Effector memory CD8-positive, alpha-beta T cell (primary cell): ENCODE results near the gene POTEI.
"Not testable (repeated sequence)": the region's sequence is repeated elsewhere in the genome, so short reads cannot be mapped to it uniquely, and the experiment has no call there.

Experiments
- ATAC-seq: fragments of 150-1000 bp; cut with Tn5 transposase; replicated peaks from 2 replicates; pipeline ENCODE4 v1.10.0; 2021; ENCODE audit warnings: mild to moderate bottlenecking, moderate library complexity
- DNase-seq, 3 experiments: peaks; one replicate each; pipeline ENCODE4 v3.0.0; 2021
- H3K27ac Mint-ChIP-seq, 2 donors: one replicate each; pipeline ENCODE4 v1.8.0; 2022; ENCODE audit warnings: mild to moderate bottlenecking in 2 of 2, mixed read lengths in 2 of 2, moderate library complexity in 2 of 2
- H3K27me3 Mint-ChIP-seq, 2 donors: one replicate each; pipeline ENCODE4 v1.8.0; 2022; ENCODE audit warnings: mixed read lengths in 2 of 2
- H3K36me3 Mint-ChIP-seq: one replicate; pipeline ENCODE4 v1.8.0; 2022; ENCODE audit warnings: mild to moderate bottlenecking, moderate library complexity, mixed read lengths; ENCODE audit not compliant: insufficient read depth
- H3K4me1 Mint-ChIP-seq, 2 donors: one replicate each; pipeline ENCODE4 v1.8.0; 2022; ENCODE audit warnings: low read depth in 2 of 2, mixed read lengths in 2 of 2
- H3K4me3 Mint-ChIP-seq, 2 donors: one replicate each; pipeline ENCODE4 v1.8.0; 2022; ENCODE audit warnings: mild to moderate bottlenecking in 2 of 2, mixed read lengths in 2 of 2, moderate library complexity in 2 of 2
- H3K9me3 Mint-ChIP-seq, 2 donors: one replicate each; pipeline ENCODE4 v1.8.0; 2022; ENCODE audit warnings: mixed read lengths in 2 of 2
- total RNA-seq, 9 experiments: gene quantifications; one replicate each; lab custom pipeline; 2026; lab: John Stamatoyannopoulos, UW

POTEI gene
- 0 to 0.07 (median 0) reads per million in 9 experiments for total RNA-seq

GRCh38 chr2:130509228-130509627 is at the start of gene POTEI:
Gene POTEI (minus strand): TSS chr2:130509328. CDS start chr2:130509235, 93 bp downstream.
- DNase-seq, H3K27ac Mint-ChIP-seq, H3K9me3 Mint-ChIP-seq, H3K36me3 Mint-ChIP-seq, H3K27me3 Mint-ChIP-seq, ATAC-seq, H3K4me3 Mint-ChIP-seq, H3K4me1 Mint-ChIP-seq: not testable (repeated sequence)

DNA sequence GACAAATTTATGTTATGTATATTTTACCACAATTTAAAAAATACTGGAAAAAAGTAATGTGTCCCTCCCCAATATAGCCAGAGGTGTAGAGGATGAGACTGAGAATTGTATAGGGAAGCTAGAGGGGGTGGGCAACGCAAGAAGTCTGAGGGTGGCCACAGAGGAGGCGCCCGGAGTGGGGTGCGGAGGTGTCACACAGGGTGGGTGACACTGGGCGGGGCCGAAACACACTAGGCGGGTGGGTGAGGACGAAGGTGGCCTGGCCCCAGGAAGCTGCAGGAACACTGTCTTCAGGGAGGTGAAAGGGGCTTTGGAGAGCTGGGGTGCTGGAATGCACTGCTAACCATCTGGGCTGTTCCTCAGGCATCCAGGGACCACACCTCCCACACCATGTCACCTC is 47.3 kb upstream of the POTEI start:
- not testable (repeated sequence) for H3K4me1 Mint-ChIP-seq, H3K9me3 Mint-ChIP-seq, DNase-seq, H3K27me3 Mint-ChIP-seq, H3K27ac Mint-ChIP-seq, H3K36me3 Mint-ChIP-seq, H3K4me3 Mint-ChIP-seq
- ATAC-seq = peak; percentile 64

GRCh38 chr2:130554178-130554577 is 45.0 kb upstream of the POTEI start:
- not testable (repeated sequence) for H3K36me3 Mint-ChIP-seq, H3K4me3 Mint-ChIP-seq, H3K4me1 Mint-ChIP-seq, H3K9me3 Mint-ChIP-seq, H3K27ac Mint-ChIP-seq, H3K27me3 Mint-ChIP-seq, DNase-seq
- peak; percentile 61 for ATAC-seq

DNA sequence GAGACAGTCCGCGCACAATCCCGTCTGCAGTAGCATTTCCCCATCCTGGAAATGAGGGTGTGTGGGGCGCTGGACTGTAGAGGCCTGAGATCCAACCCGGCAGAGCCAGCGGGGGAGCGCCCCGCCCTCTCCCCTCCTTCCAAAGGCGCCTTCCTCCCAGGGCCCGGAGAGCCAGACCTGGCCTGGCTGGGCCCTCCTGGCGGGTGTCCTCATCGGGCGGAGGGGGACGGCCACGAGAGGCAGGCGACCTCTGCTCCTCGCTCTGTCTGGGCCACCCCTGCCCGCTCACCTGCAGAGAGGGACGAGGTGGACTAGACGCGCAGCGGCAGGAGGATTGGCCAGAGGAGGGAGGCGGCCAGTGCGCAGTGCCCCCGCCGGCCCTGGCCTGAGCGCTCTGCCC is 40.3 kb upstream of the POTEI start:
- H3K4me3 Mint-ChIP-seq, ATAC-seq, DNase-seq, H3K9me3 Mint-ChIP-seq, H3K27me3 Mint-ChIP-seq, H3K36me3 Mint-ChIP-seq, H3K4me1 Mint-ChIP-seq, H3K27ac Mint-ChIP-seq: not testable (repeated sequence)

GRCh38 chr2:130548418-130548817 is 39.3 kb upstream of the POTEI start:
- not testable (repeated sequence) for ATAC-seq, H3K4me1 Mint-ChIP-seq, H3K4me3 Mint-ChIP-seq, H3K27me3 Mint-ChIP-seq, H3K9me3 Mint-ChIP-seq, DNase-seq, H3K36me3 Mint-ChIP-seq, H3K27ac Mint-ChIP-seq

DNA sequence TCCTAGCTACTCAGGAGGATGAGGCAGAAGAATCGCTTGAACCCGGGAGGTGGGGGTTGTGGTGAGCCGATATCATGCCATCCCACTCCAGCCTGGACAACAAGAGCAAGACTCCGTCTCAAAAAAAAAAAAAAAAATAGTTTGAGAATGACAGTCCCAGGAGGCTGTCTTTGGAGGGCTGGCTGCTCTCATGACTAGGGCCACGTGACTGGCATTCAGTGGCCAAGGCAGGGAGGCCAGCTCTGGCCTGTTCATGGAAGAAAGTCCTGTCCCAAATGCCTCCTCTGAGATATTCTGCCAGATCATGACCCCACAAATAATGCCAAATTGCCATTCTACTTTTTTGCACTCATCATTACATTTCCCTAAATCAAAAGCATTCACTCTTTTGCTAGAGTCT is 35.9 kb upstream of the POTEI start:
- H3K4me1 Mint-ChIP-seq, ATAC-seq, H3K36me3 Mint-ChIP-seq, H3K4me3 Mint-ChIP-seq, H3K9me3 Mint-ChIP-seq, H3K27me3 Mint-ChIP-seq, DNase-seq, H3K27ac Mint-ChIP-seq: not testable (repeated sequence)

- not testable (repeated sequence) for H3K27ac Mint-ChIP-seq, H3K4me3 Mint-ChIP-seq, H3K4me1 Mint-ChIP-seq, DNase-seq, H3K9me3 Mint-ChIP-seq, H3K27me3 Mint-ChIP-seq, H3K36me3 Mint-ChIP-seq
- ATAC-seq = peak; percentile 61
These were observed 34.8 kb upstream of the POTEI start for GRCh38 chr2:130543785-130544528.

DNA sequence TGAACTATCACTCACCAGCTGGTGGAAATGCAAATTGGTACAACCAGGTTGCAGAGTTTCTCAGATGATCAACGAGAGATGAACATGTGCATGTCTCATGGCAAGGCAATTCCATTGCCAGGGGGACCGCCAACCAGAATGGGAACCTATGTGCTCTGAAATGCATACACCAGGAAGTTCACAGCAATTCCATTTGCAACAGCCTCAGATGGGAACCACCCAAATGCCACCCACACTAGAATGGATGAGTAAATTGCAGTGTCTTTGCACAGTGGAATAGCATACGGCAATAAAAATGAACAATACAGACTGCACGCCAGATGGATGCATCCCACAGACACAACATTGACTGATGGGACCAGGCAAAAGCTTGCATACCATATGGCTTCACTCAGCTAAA is 33.7 kb upstream of the POTEI start:
- H3K9me3 Mint-ChIP-seq, DNase-seq, H3K36me3 Mint-ChIP-seq, H3K27ac Mint-ChIP-seq, H3K27me3 Mint-ChIP-seq, H3K4me3 Mint-ChIP-seq, H3K4me1 Mint-ChIP-seq, ATAC-seq: not testable (repeated sequence)

DNA sequence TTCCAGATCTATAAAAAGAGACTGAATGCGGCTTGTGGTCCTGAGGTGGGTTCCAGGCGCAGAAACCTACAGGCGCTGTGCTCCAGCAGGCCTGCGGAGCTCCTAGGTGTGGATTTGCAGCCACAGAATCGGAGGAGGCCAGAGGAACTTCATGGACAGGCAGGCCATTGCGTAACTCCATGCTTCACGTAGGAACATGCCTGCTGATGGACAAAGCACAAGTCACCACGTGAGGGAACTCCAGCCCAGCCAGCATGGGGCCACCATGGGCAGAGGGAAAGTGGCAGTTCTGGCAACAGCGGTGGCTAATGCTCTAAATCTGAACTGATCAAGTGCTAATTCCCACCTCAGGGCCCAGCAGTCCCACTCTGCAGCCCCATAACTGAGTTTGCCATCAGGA is 29.1 kb upstream of the POTEI start:
- ATAC-seq, H3K27me3 Mint-ChIP-seq, DNase-seq, H3K9me3 Mint-ChIP-seq, H3K4me1 Mint-ChIP-seq, H3K4me3 Mint-ChIP-seq, H3K27ac Mint-ChIP-seq, H3K36me3 Mint-ChIP-seq: not testable (repeated sequence)

GRCh38 chr2:130536654-130537053 is 27.5 kb upstream of the POTEI start:
- H3K27me3 Mint-ChIP-seq, H3K9me3 Mint-ChIP-seq, ATAC-seq, H3K4me3 Mint-ChIP-seq, H3K4me1 Mint-ChIP-seq, DNase-seq, H3K27ac Mint-ChIP-seq, H3K36me3 Mint-ChIP-seq: not testable (repeated sequence)

- H3K27ac Mint-ChIP-seq, H3K4me1 Mint-ChIP-seq, DNase-seq, H3K36me3 Mint-ChIP-seq, H3K9me3 Mint-ChIP-seq, H3K4me3 Mint-ChIP-seq, H3K27me3 Mint-ChIP-seq: not testable (repeated sequence)
- ATAC-seq = peak; percentile 69
These were observed 22.5 kb upstream of the POTEI start for GRCh38 chr2:130531672-130532071.

DNA sequence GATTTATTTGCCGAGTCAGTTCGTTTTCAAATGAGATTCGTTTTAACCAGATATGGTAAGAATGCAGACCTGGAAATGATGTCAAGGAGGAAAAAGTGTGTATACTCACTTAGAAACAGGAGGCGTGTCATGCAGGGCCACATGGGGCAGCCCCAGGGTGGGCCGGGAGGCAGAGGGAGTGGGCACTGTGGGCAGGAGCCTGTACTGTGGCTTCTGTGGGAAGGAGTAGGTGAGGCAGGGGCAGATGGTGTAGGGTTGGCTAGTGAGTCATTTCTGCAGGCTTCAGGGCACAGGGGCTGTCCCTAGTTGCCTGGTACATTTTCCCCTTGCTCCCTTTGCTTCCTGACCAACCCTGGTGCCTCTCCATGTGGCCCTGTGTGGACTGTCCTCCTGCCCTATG is 22.1 kb upstream of the POTEI start:
- H3K4me1 Mint-ChIP-seq, H3K36me3 Mint-ChIP-seq, H3K27ac Mint-ChIP-seq, H3K4me3 Mint-ChIP-seq, H3K27me3 Mint-ChIP-seq, H3K9me3 Mint-ChIP-seq, DNase-seq: not testable (repeated sequence)
- ATAC-seq = peak; percentile 88

GRCh38 chr2:130530212-130530611 is 21.1 kb upstream of the POTEI start:
- ATAC-seq, H3K9me3 Mint-ChIP-seq, H3K4me1 Mint-ChIP-seq, H3K27ac Mint-ChIP-seq, H3K4me3 Mint-ChIP-seq, H3K27me3 Mint-ChIP-seq, H3K36me3 Mint-ChIP-seq, DNase-seq: not testable (repeated sequence)

GRCh38 chr2:130529545-130529944 is 20.4 kb upstream of the POTEI start:
- DNase-seq, H3K36me3 Mint-ChIP-seq, H3K27ac Mint-ChIP-seq, H3K4me1 Mint-ChIP-seq, ATAC-seq, H3K27me3 Mint-ChIP-seq, H3K4me3 Mint-ChIP-seq, H3K9me3 Mint-ChIP-seq: not testable (repeated sequence)
